ENCODE results near the gene NCKAP5. TPM values are rescaled to one million over a fixed set of nuclear protein-coding genes. Genes with fewer than 3 reads are reported as not detected.

The NCKAP5 gene
- total RNA-seq, 1 donor from 2014 or later = 4.6 TPM

- DNase-seq (ENCODE audit: low spot score) = no peak
- no peak for ATAC-seq
Observed at GRCh38 chr2:133498662-133499585, 69.3 kb downstream of the NCKAP5 start.

GRCh38 chr2:133497951-133498565 is 70.2 kb downstream of the NCKAP5 start:
- ATAC-seq (no peak), DNase-seq (ENCODE audit: low spot score) (no peak)

DNA sequence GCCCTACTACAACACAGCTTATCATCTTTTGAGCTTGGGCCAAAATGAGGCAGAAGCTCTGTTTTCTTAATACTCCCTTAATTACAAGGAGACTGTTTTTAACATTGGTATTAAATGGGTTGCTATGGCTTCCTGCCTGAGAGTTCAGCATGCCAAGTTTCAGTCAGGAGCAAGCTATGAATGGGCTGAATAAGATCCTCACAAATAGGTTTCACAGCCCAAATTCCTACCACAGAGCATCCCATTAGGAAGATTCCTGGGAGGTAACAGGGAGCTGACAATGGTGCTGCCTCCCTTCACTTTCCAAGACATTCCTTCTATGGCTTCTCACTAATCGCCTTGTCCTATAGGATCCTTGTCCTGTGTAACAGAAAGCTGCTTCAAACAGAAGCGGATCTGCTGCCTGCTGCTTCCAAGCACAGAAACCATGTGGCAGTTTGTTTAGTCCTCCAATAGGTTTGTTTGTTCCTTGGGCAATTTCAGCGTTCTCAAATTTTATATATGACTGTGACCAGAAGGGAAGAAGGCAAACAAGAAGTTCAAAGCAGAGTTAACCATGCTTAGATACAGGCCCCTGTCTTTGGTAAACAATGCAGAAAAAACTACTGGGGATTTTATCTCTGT is 70.9 kb downstream of the NCKAP5 start:
- ATAC-seq (no peak), DNase-seq (ENCODE audit: low spot score) (no peak)

DNA sequence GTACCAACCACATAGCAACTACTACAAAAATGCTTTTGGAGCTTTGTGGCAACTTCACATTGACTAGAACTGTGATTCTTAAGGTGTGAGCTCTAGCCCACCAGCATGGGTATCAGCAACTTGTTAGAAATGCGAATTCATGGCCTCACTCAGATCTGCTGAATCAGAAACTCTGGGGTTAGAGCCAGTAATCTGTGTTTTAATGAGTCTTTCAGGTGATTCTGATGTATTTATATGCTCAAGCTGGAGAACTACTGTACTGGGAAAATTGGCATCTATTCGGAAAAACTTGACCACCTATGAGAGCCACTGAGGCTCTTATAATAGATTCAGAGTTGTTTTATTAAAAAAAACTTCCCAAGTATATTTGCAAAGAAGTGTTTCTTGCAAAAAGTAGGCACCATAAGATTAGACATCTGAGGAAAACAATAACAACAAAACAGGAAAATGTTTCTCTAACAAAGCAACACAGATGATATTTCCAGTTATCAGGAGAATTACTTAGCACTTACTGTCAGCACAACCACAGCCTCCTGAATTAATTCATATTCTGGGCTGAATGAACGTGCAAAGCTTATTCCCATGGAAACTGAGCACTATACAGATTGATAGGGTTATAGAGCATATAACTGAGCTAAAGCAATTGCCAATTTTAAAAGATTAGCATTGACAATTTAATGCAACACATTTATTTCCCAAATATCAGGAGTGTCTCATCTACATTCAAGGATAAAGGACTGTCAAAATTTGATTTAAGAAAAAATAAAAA is 71.6 kb downstream of the NCKAP5 start:
- DNase-seq (ENCODE audit: low spot score) = no peak
- ATAC-seq = no peak

GRCh38 chr2:133495226-133495625 is 73.0 kb downstream of the NCKAP5 start:
- ATAC-seq = peak; percentile 93
- DNase-seq (ENCODE audit: low spot score) = peak; percentile 62

- ATAC-seq = no peak
- no peak for DNase-seq (ENCODE audit: low spot score)
Observed at GRCh38 chr2:133492719-133493380, 75.4 kb downstream of the NCKAP5 start.

- DNase-seq (ENCODE audit: low spot score) = no peak
- no peak for ATAC-seq
Observed at GRCh38 chr2:133490411-133490980, 77.8 kb downstream of the NCKAP5 start.

- ATAC-seq = peak; percentile 94
Observed at GRCh38 chr2:133489641-133490410, 78.4 kb downstream of the NCKAP5 start.

GRCh38 chr2:133489146-133489545 is 79.1 kb downstream of the NCKAP5 start:
- ATAC-seq (no peak), DNase-seq (ENCODE audit: low spot score) (no peak)

More at GRCh38 chr2:133489641-133490410, 78.4 kb downstream of the NCKAP5 start:
- DNase-seq (ENCODE audit: low spot score) = peak; percentile 82

GRCh38 chr2:133486771-133487191 is 81.5 kb downstream of the NCKAP5 start:
- no peak for ATAC-seq
- DNase-seq (ENCODE audit: low spot score) = no peak

GRCh38 chr2:133485868-133486267 is 82.4 kb downstream of the NCKAP5 start:
- ATAC-seq (no peak), DNase-seq (ENCODE audit: low spot score) (no peak)

DNA sequence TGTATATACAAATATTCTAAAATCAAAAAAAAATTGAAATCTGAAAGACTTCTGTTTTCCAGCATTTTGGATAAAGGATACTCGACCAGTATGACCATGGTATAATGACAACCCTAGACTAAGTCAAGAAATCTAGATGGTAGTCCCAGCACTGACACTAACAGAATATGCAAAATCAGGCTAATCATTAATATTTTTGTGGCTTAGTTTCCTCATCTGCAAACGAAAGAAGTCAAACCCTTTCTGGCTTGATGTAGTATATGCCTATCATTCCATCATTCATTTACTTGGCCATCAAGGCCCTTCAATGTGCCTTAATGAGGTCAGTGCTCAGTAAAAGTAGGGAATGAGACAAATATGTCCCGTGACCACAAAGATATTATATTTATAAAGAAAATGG is 83.5 kb downstream of the NCKAP5 start:
- no peak for ATAC-seq
- DNase-seq (ENCODE audit: low spot score) = no peak

- no peak for ATAC-seq
- no peak for DNase-seq (ENCODE audit: low spot score)
Observed at GRCh38 chr2:133484106-133484505, 84.2 kb downstream of the NCKAP5 start.

GRCh38 chr2:133483181-133483580 is 85.1 kb downstream of the NCKAP5 start:
- DNase-seq (ENCODE audit: low spot score) = no peak
- no peak for ATAC-seq

DNA sequence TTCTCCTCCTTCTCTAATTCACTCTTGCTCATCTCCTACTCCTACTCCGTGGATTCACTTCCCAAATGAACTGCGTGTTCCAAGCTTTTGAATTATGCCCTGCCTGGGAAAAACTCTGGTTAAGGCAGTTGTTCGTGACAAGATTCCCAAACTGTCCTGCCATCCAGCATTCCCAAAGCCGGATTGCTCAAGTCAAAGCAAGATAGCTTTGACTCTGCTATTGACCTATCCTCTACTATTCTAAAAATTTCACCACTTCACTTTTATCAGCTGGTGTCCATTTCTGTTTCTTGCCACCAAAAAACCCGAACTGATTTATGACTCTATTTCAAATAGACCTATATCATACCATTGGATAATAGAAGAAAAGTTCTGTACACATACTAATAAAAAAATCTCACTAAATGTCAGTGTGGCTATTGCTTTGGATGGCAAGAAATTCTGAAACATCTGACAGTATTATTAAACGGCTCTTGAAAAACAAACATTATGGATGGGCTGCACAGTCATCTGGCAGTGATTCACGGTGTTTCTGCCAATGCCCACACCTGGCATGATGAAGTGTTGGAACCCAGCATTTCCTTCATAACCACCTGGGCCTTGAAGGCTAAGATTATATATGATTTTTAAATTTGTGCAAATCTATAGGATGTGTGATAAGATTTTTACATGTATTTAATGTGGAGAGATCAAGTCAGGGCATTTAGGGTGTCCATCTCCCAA is 87.4 kb downstream of the NCKAP5 start:
- ATAC-seq = peak; percentile 70
- DNase-seq (ENCODE audit: low spot score) = no peak

DNA sequence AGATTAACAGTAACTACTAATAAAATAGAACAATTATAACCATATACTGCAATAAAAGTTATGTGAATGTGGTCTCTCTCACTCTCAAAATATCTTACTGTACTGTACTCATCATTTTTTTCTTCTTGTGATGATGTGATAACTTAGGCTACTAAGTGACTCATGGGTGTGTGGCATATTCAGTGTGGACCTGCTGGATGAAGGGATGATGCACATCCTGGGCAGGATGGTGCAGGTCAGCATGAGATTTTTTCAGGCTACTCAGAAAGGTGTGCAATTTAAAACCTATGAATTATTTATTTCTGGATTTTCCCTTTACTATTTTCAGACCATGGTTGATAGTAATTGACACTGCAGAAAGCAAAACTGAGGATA is 90.7 kb downstream of the NCKAP5 start:
- ATAC-seq (no peak), DNase-seq (ENCODE audit: low spot score) (no peak)

GRCh38 chr2:133476931-133477615 is 91.2 kb downstream of the NCKAP5 start:
- no peak for DNase-seq (ENCODE audit: low spot score)
- ATAC-seq = no peak

- DNase-seq (ENCODE audit: low spot score) = no peak
- no peak for ATAC-seq
Observed at GRCh38 chr2:133476286-133476685, 92.0 kb downstream of the NCKAP5 start.

Data from left lobe of liver (tissue), 2 donors.